ENCODE data around the gene NUP50. TPM values are rescaled to one million over a fixed set of nuclear protein-coding genes. Genes with fewer than 3 reads are reported as not detected.

The NUP50 gene
- polyA plus RNA-seq, 1 donor (not counting 4 experiments of a cell fraction or from before 2014, with no cell fraction given): 28.1 TPM

DNA sequence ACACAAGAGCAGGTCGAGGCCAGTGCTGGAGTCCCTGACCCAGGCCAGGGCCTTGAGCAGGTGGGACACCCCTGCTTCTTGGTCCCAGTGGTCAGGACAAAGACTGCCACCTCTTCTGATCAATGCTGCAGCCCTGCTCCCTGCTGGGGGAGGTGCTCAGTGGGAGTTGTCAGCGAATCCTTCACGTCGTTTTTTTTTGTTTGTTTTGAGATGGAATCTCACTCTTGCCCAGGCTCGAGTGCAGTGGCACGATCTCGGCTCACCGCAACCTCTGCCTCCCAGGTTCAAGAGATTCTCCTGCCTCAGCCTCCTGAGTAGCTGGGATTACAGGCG is 34.7 kb downstream of the NUP50 start:
- FAIRE-seq (no peak), DNase-seq (ENCODE audit: low read depth, low spot score) (no peak)
- H3K4me3 ChIP-seq (ENCODE audit: control insufficient read depth in 2 of 3, extremely low read depth in 1 of 3, insufficient read depth in 2 of 3, low read depth in 1 of 3, low read length in 3 of 3): no peak overlapping the region
- H3K27me3 ChIP-seq (ENCODE audit: control insufficient read depth, extremely low read depth, insufficient read depth, low read length): no peaks in the 10 kb centered on the region
- H4K20me1 ChIP-seq (ENCODE audit: control insufficient read depth, extremely low read depth, insufficient read depth, low read length): peaks cover 13% of the 10 kb centered on the region
- H3K9me1 ChIP-seq (ENCODE audit: control insufficient read depth, extremely low read depth, insufficient read depth, low read length): no peaks in the 10 kb centered on the region
- H3K4me1 ChIP-seq (ENCODE audit: control insufficient read depth, extremely low read depth, insufficient read depth, low read length): no peaks in the 10 kb centered on the region
- H3K27ac ChIP-seq (ENCODE audit: control insufficient read depth, insufficient read depth, low read length): no peak overlapping the region
- TF ChIP-seq, protein P1, sequence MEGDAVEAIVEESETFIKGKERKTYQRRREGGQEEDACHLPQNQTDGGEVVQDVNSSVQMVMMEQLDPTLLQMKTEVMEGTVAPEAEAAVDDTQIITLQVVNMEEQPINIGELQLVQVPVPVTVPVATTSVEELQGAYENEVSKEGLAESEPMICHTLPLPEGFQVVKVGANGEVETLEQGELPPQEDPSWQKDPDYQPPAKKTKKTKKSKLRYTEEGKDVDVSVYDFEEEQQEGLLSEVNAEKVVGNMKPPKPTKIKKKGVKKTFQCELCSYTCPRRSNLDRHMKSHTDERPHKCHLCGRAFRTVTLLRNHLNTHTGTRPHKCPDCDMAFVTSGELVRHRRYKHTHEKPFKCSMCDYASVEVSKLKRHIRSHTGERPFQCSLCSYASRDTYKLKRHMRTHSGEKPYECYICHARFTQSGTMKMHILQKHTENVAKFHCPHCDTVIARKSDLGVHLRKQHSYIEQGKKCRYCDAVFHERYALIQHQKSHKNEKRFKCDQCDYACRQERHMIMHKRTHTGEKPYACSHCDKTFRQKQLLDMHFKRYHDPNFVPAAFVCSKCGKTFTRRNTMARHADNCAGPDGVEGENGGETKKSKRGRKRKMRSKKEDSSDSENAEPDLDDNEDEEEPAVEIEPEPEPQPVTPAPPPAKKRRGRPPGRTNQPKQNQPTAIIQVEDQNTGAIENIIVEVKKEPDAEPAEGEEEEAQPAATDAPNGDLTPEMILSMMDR (optimal IDR thresholded peaks at IDR 0.05 in 1 of 3, IDR thresholded peaks at IDR 0.05 in 1 of 3, conservative IDR thresholded peaks at IDR 0.05 in 1 of 3; ENCODE audit: extremely low read depth in 1 of 3, insufficient read depth in 2 of 3, low read length in 3 of 3): no peak
- TF ChIP-seq EZH2 (IDR thresholded peaks at IDR 0.05; ENCODE audit: low read length): no peak
- H3K79me2 ChIP-seq (ENCODE audit: control insufficient read depth, insufficient read depth, low read length): peaks cover 4% of the 10 kb centered on the region
- H3K36me3 ChIP-seq (ENCODE audit: control insufficient read depth in 2 of 2, extremely low read depth in 1 of 2, insufficient read depth in 2 of 2, low read length in 2 of 2): peaks cover 37 to 65% of the 10 kb centered on the region in 2 experiments
- no peak overlapping the region for H2AFZ ChIP-seq (ENCODE audit: control insufficient read depth, low read length)
- no peak overlapping the region for H3K4me2 ChIP-seq (ENCODE audit: control insufficient read depth, extremely low read depth, insufficient read depth, low read depth, low read length)
- H3K9ac ChIP-seq (ENCODE audit: control insufficient read depth, extremely low read depth, insufficient read depth, low read length): no peak overlapping the region
- dilution Hi-C loops (cut with MboI; ENCODE audit: extremely low pct_ligation_motif_present, low sequenced_read_pairs): no loop called here
- H3K9me3 ChIP-seq (ENCODE audit: control insufficient read depth, low read depth, low read length): no peaks in the 10 kb centered on the region

DNA sequence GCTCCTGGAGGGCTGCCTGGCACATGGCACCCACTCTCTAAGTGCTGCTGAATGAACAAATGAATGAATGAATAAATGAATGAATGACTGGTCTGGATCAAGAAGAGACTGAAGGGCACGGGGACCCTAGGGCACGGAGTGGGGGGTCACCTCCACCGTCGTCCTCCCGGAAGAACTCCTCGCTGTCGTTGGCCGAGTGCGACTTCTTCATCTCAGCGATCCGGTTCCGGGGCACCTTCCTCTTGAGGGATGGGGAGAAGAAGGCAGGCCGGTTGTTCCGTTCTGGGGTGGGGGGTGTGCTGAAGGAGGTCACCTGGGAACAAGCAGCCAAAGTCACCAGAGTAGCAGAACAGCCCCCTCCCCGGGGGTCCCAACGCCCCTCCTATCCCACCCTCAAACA is 36.0 kb downstream of the NUP50 start:
- dilution Hi-C loops (cut with MboI; ENCODE audit: extremely low pct_ligation_motif_present, low sequenced_read_pairs): no loop called here
- peaks cover 32 to 66% of the 10 kb centered on the region in 2 experiments for H3K36me3 ChIP-seq (ENCODE audit: control insufficient read depth in 2 of 2, extremely low read depth in 1 of 2, insufficient read depth in 2 of 2, low read length in 2 of 2)
- no peak for FAIRE-seq

More for the DNA sequence above, 36.0 kb downstream of the NUP50 start:
- Histone ChIP-seq H3K4me1 (ENCODE audit: control insufficient read depth, extremely low read depth, insufficient read depth, low read length) (no peaks in the 10 kb centered on the region), H4K20me1 (ENCODE audit: control insufficient read depth, extremely low read depth, insufficient read depth, low read length) (peaks cover 13% of the 10 kb centered on the region), H3K4me3 (ENCODE audit: control insufficient read depth in 2 of 3, extremely low read depth in 1 of 3, insufficient read depth in 2 of 3, low read depth in 1 of 3, low read length in 3 of 3) (no peak overlapping the region), H2AFZ (ENCODE audit: control insufficient read depth, low read length) (no peak overlapping the region), H3K27ac (ENCODE audit: control insufficient read depth, insufficient read depth, low read length) (no peak overlapping the region), H3K79me2 (ENCODE audit: control insufficient read depth, insufficient read depth, low read length) (peaks cover 4% of the 10 kb centered on the region), H3K9me1 (ENCODE audit: control insufficient read depth, extremely low read depth, insufficient read depth, low read length) (no peaks in the 10 kb centered on the region), H3K27me3 (ENCODE audit: control insufficient read depth, extremely low read depth, insufficient read depth, low read length) (no peaks in the 10 kb centered on the region), H3K9ac (ENCODE audit: control insufficient read depth, extremely low read depth, insufficient read depth, low read length) (no peak overlapping the region), H3K9me3 (ENCODE audit: control insufficient read depth, low read depth, low read length) (no peaks in the 10 kb centered on the region), H3K4me2 (ENCODE audit: control insufficient read depth, extremely low read depth, insufficient read depth, low read depth, low read length) (no peak overlapping the region)
- TF ChIP-seq, protein P1 (optimal IDR thresholded peaks at IDR 0.05 in 1 of 3, IDR thresholded peaks at IDR 0.05 in 1 of 3, conservative IDR thresholded peaks at IDR 0.05 in 1 of 3; ENCODE audit: extremely low read depth in 1 of 3, insufficient read depth in 2 of 3, low read length in 3 of 3): no peak
- no peak for TF ChIP-seq EZH2 (IDR thresholded peaks at IDR 0.05; ENCODE audit: low read length)
- DNase-seq (ENCODE audit: low read depth, low spot score): no peak
